GM12878 (cell line): Measurements from ENCODE around the gene ADRB1. TPM values are rescaled to one million over a fixed set of nuclear protein-coding genes. Genes with fewer than 3 reads are reported as not detected.
A peak's percentile ranks its signal among the peaks of the same experiment; 100 is the strongest.

Experiments
- ASH2L ChIP-seq: fragments of 300-600, 200-600 bp; sonication (generic); IDR thresholded peaks from 2 replicates; pipeline ENCODE4 v1.6.1; 2017; ENCODE audit warnings: low read depth, mild to moderate bottlenecking, borderline replicate concordance
- BACH1 ChIP-seq: fragments of 450-650 bp; IDR thresholded peaks from 2 replicates; pipeline ENCODE4 v1.6.1; 2017; ENCODE audit warnings: mild to moderate bottlenecking, borderline replicate concordance
- BCL3 ChIP-seq: IDR thresholded peaks from 2 replicates; pipeline ENCODE4 v1.6.1; 2011; ENCODE audit warnings: borderline replicate concordance, low read depth, mild to moderate bottlenecking, moderate library complexity, low read length; ENCODE audit not compliant: insufficient read depth, poor library complexity, severe bottlenecking
- IKZF1 ChIP-seq: fragments of 450-650 bp; conservative IDR thresholded peaks from 2 replicates; pipeline ENCODE4 v1.6.1; 2017; ENCODE audit warnings: antibody characterized with exemption, mild to moderate bottlenecking
- MLLT1 ChIP-seq: fragments of 450-650 bp; IDR thresholded peaks from 2 replicates; pipeline ENCODE4 v1.6.1; 2016; ENCODE audit warnings: mild to moderate bottlenecking
- MTA2 ChIP-seq: fragments of 450-650 bp; IDR thresholded peaks from 2 replicates; pipeline ENCODE4 v1.6.1; 2016; ENCODE audit warnings: low read depth, mild to moderate bottlenecking, moderate library complexity
- MYB ChIP-seq: fragments of 150-350 bp; IDR thresholded peaks from 2 replicates; pipeline ENCODE4 v1.6.1; 2014; ENCODE audit warnings: mild to moderate bottlenecking, low read depth, low read length, borderline replicate concordance
- NFXL1 ChIP-seq: fragments of 450-650 bp; IDR thresholded peaks from 2 replicates; pipeline ENCODE4 v1.6.1; 2017; ENCODE audit warnings: antibody characterized with exemption, mild to moderate bottlenecking, borderline replicate concordance
- NRF1 ChIP-seq: conservative IDR thresholded peaks from 2 replicates; pipeline ENCODE4 v1.6.1; 2011; ENCODE audit warnings: mild to moderate bottlenecking, low read depth, low read length, improper control_type of control experiment
- RB1 ChIP-seq: fragments of 450-650 bp; formaldehyde crosslinking; IDR thresholded peaks from 2 replicates; pipeline ENCODE4 v1.6.1; 2017; ENCODE audit warnings: mild to moderate bottlenecking, borderline replicate concordance
- REST ChIP-seq: IDR thresholded peaks from 2 replicates; pipeline ENCODE4 v1.6.1; 2012; ENCODE audit warnings: mild to moderate bottlenecking, low read depth, low read length
- RUNX3 ChIP-seq: IDR thresholded peaks from 2 replicates; pipeline ENCODE4 v1.6.1; 2012; ENCODE audit warnings: low read length, inconsistent platforms
- WRNIP1 ChIP-seq: IDR thresholded peaks from 2 replicates; pipeline ENCODE4 v1.6.1; 2011; ENCODE audit warnings: low read depth, low read length, improper control_type of control experiment, borderline replicate concordance
- ZNF384 ChIP-seq: IDR thresholded peaks from 2 replicates; pipeline ENCODE4 v1.6.1; 2012; ENCODE audit warnings: low read depth, mild to moderate bottlenecking, low read length, improper control_type of control experiment, borderline replicate concordance
- polyA plus RNA-seq, 11 experiments: library from polyadenylated mRNA; depleted of rRNA in 4 of 11; unstranded in 6 of 11; stranded (reverse) in 5 of 11; fragments of >200 nt; fragmentation: Nextera tagmentation in 4 of 11; fragmentation: Illumina TruSeq in 1 of 11; extraction: Ambion mirVana in 4 of 11; extraction: Trizol in 1 of 11; gene quantifications; 1 replicate in 1 of 11; 2 replicates in 10 of 11; pipeline versions ENCODE4 v1.2.1 to v1.2.3, GENCODE V29; 2011 to 2016; ENCODE audit warnings: inconsistent platforms in 2 of 11, missing spikeins in 2 of 11, low read depth in 1 of 11
- total RNA-seq, 4 experiments: library from RNA; depleted of rRNA in 3 of 4; stranded (reverse); fragments of >200 nt in 3 of 4; fragmentation: Illumina TruSeq in 1 of 4; extraction: Trizol in 1 of 4; gene quantifications; 2 replicates each; pipeline versions ENCODE4 v1.2.1 to v1.2.3, GENCODE V29; 2013 to 2021

Gene ADRB1
- total and polyA plus RNA-seq, 10 of the 15 experiments (the other 5 are each of a cell fraction or from before 2014, with no cell fraction given), result 0.26 to 4.5 (median 1.1) TPM

- TF ChIP-seq RB1 (no peak), NRF1 (no peak), MYB (no peak), RUNX3 (peak; percentile 66), WRNIP1 (no peak), ZNF384 (0 out of 2 replicates have a peak, but pooled peaks have one; percentile 29), IKZF1 (0 out of 2 replicates have a peak, but pooled peaks have one; percentile 19), REST (no peak), NFXL1 (no peak), BACH1 (no peak), MTA2 (peak; percentile 85), ASH2L (no peak), BCL3 (no peak), MLLT1 (no peak)
Observed at GRCh38 chr10:114070710-114071109, 27.0 kb downstream of the ADRB1 start (continued).
